ENCODE data around the gene CTIF.

The CTIF gene

GRCh38 chr18:48777744-48778116 is 238.9 kb downstream of the CTIF start:
- peak overlapping the region; percentile 7 for H3K4me3 Mint-ChIP-seq
- H3K27ac Mint-ChIP-seq: peak overlapping the region; percentile 32
- no peaks in the 10 kb centered on the region for H3K36me3 Mint-ChIP-seq
- peaks cover 21% of the 10 kb centered on the region for H3K4me1 Mint-ChIP-seq
- DNase-seq (ENCODE audit: low spot score in 2 of 2) (no peak), ATAC-seq (no peak)
- no peaks in the 10 kb centered on the region for H3K9me3 Mint-ChIP-seq

GRCh38 chr18:48778344-48779011 is 239.6 kb downstream of the CTIF start:
- Mint-ChIP-seq H3K4me3 (no peak overlapping the region), H3K36me3 (no peaks in the 10 kb centered on the region), H3K9me3 (no peaks in the 10 kb centered on the region), H3K4me1 (peaks cover 21% of the 10 kb centered on the region), H3K27ac (peak overlapping the region; percentile 29)
- ATAC-seq: no peak
- DNase-seq (ENCODE audit: low spot score in 2 of 2): no peak

- Mint-ChIP-seq H3K4me3 (no peak overlapping the region), H3K36me3 (peaks cover 4% of the 10 kb centered on the region), H3K27ac (peak overlapping the region; percentile 56), H3K9me3 (no peaks in the 10 kb centered on the region), H3K4me1 (peaks cover 28% of the 10 kb centered on the region)
- no peak for DNase-seq (ENCODE audit: low spot score in 2 of 2)
- no peak for ATAC-seq
Observed at GRCh38 chr18:48779462-48779861, 240.6 kb downstream of the CTIF start.

GRCh38 chr18:48780201-48780912 is 241.5 kb downstream of the CTIF start:
- peak overlapping the region; percentile 56 for H3K27ac Mint-ChIP-seq
- ATAC-seq (no peak), DNase-seq (ENCODE audit: low spot score in 2 of 2) (no peak)
- no peaks in the 10 kb centered on the region for H3K9me3 Mint-ChIP-seq
- H3K36me3 Mint-ChIP-seq: peaks cover 5% of the 10 kb centered on the region
- peaks cover 36% of the 10 kb centered on the region for H3K4me1 Mint-ChIP-seq
- no peak overlapping the region for H3K4me3 Mint-ChIP-seq

GRCh38 chr18:48780913-48781162 is 242.0 kb downstream of the CTIF start:
- peaks cover 37% of the 10 kb centered on the region for H3K4me1 Mint-ChIP-seq
- no peak for ATAC-seq
- no peak overlapping the region for H3K4me3 Mint-ChIP-seq
- peak overlapping the region; percentile 56 for H3K27ac Mint-ChIP-seq
- DNase-seq (ENCODE audit: low spot score in 2 of 2): no peak
- no peaks in the 10 kb centered on the region for H3K9me3 Mint-ChIP-seq
- H3K36me3 Mint-ChIP-seq: peaks cover 5% of the 10 kb centered on the region

GRCh38 chr18:48781163-48781987 is 242.5 kb downstream of the CTIF start:
- DNase-seq (ENCODE audit: low spot score in 2 of 2) (no peak), ATAC-seq (no peak)
- H3K4me3 Mint-ChIP-seq: no peak overlapping the region
- peaks cover 5% of the 10 kb centered on the region for H3K36me3 Mint-ChIP-seq
- H3K27ac Mint-ChIP-seq: peak overlapping the region; percentile 56
- H3K9me3 Mint-ChIP-seq: no peaks in the 10 kb centered on the region
- H3K4me1 Mint-ChIP-seq: peaks cover 42% of the 10 kb centered on the region

GRCh38 chr18:48781988-48782363 is 243.1 kb downstream of the CTIF start:
- no peaks in the 10 kb centered on the region for H3K9me3 Mint-ChIP-seq
- no peak overlapping the region for H3K4me3 Mint-ChIP-seq
- ATAC-seq (no peak), DNase-seq (ENCODE audit: low spot score in 2 of 2) (no peak)
- H3K36me3 Mint-ChIP-seq: peaks cover 5% of the 10 kb centered on the region
- H3K27ac Mint-ChIP-seq: no peak overlapping the region
- peaks cover 46% of the 10 kb centered on the region for H3K4me1 Mint-ChIP-seq

GRCh38 chr18:48782381-48782861 is 243.6 kb downstream of the CTIF start:
- no peak overlapping the region for H3K4me3 Mint-ChIP-seq
- DNase-seq (ENCODE audit: low spot score in 2 of 2) (no peak), ATAC-seq (no peak)
- H3K36me3 Mint-ChIP-seq: peaks cover 5% of the 10 kb centered on the region
- H3K4me1 Mint-ChIP-seq: peaks cover 46% of the 10 kb centered on the region
- H3K27ac Mint-ChIP-seq: peak overlapping the region; percentile 73
- H3K9me3 Mint-ChIP-seq: no peaks in the 10 kb centered on the region

GRCh38 chr18:48783616-48784520 is 245.0 kb downstream of the CTIF start:
- Mint-ChIP-seq H3K27ac (peak overlapping the region; percentile 58), H3K36me3 (peaks cover 5% of the 10 kb centered on the region), H3K4me3 (no peak overlapping the region), H3K4me1 (peaks cover 39% of the 10 kb centered on the region), H3K9me3 (no peaks in the 10 kb centered on the region)
- ATAC-seq (no peak), DNase-seq (ENCODE audit: low spot score in 2 of 2) (no peak)

- no peak for ATAC-seq
- Mint-ChIP-seq H3K36me3 (peaks cover 5% of the 10 kb centered on the region), H3K4me3 (peak overlapping the region; percentile 46), H3K4me1 (peaks cover 39% of the 10 kb centered on the region), H3K9me3 (no peaks in the 10 kb centered on the region), H3K27ac (peak overlapping the region; percentile 58)
- DNase-seq (ENCODE audit: low spot score in 2 of 2): no peak
Observed at GRCh38 chr18:48784656-48785055, 245.8 kb downstream of the CTIF start.

GRCh38 chr18:48785091-48785614 is 246.3 kb downstream of the CTIF start:
- peak overlapping the region; percentile 48 for H3K27ac Mint-ChIP-seq
- DNase-seq (ENCODE audit: low spot score in 2 of 2) (no peak), ATAC-seq (peak; percentile 80)
- H3K4me3 Mint-ChIP-seq: peak overlapping the region; percentile 46
- no peaks in the 10 kb centered on the region for H3K9me3 Mint-ChIP-seq
- H3K36me3 Mint-ChIP-seq: peaks cover 5% of the 10 kb centered on the region
- H3K4me1 Mint-ChIP-seq: peaks cover 39% of the 10 kb centered on the region

GRCh38 chr18:48785736-48786454 is 247.1 kb downstream of the CTIF start:
- Mint-ChIP-seq H3K9me3 (no peaks in the 10 kb centered on the region), H3K27ac (peak overlapping the region; percentile 48), H3K36me3 (peaks cover 5% of the 10 kb centered on the region), H3K4me3 (peak overlapping the region; percentile 46), H3K4me1 (peaks cover 42% of the 10 kb centered on the region)
- DNase-seq (ENCODE audit: low spot score in 2 of 2) (no peak), ATAC-seq (no peak)

GRCh38 chr18:48786455-48787202 is 247.8 kb downstream of the CTIF start:
- Mint-ChIP-seq H3K36me3 (peaks cover 5% of the 10 kb centered on the region), H3K4me1 (peaks cover 49% of the 10 kb centered on the region), H3K4me3 (no peak overlapping the region), H3K9me3 (no peaks in the 10 kb centered on the region), H3K27ac (peak overlapping the region; percentile 86)
- no peak for DNase-seq (ENCODE audit: low spot score in 2 of 2)
- ATAC-seq: no peak
